SK-N-MC (cell line): ENCODE results near the gene FOXL2.

Experiments used
- EZH2 ChIP-seq: fragments of 200-600 bp; sonication (generic); IDR thresholded peaks from one replicate; pipeline ENCODE4 v1.6.1; 2017; ENCODE audit warnings: antibody characterized with exemption
- FOXP2 ChIP-seq: optimal IDR thresholded peaks from 2 replicates; pipeline ENCODE3; 2011; ENCODE audit warnings: mild to moderate bottlenecking, moderate library complexity; ENCODE audit not compliant: insufficient read depth; ENCODE audit errors: extremely low read length, control extremely low read depth
- POLR2AphosphoS5 ChIP-seq: IDR thresholded peaks from 2 replicates; pipeline ENCODE4 v1.6.1; 2012; ENCODE audit warnings: mild to moderate bottlenecking, low read depth, low read length, borderline replicate concordance

DNA sequence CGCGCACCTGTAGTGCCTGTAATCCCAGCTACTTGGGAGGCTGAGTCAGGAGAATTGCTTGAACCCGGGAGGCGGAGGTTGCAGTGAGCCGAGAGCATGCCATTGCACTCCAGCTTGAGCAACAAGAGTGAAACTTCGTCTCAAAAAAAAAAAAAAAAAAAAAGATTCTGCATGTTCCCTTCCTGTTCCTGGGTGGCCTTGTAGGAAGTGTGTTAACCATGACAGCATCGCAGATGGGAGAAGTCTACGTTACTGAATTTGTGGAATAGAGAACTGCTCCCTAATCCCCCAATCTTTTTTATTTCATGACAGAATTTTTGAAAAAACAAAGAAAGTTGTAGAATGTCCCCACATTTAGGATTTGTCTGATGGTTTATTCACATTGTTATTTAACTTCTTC lies 45.4 kb downstream of the FOXL2 start:
- no peak for TF ChIP-seq EZH2
- no peak for TF ChIP-seq FOXP2
- TF ChIP-seq POLR2AphosphoS5, result no peak
